ENCODE data around the gene RFPL4A.

GRCh38 chr19:55811340-55811739, 52.4 kb downstream of the RFPL4A start:
- TF ChIP-seq CTCF (IDR thresholded peaks at IDR 0.05 in 2 of 3, conservative IDR thresholded peaks at IDR 0.05 in 1 of 3; ENCODE audit: control insufficient read depth in 2 of 3, extremely low read depth in 1 of 3, insufficient read depth in 1 of 3, low read depth in 3 of 3, low read length in 3 of 3) (no peak), FOXM1 (IDR thresholded peaks at IDR 0.05; ENCODE audit: low read depth, low read length) (no peak), HCFC1 (IDR thresholded peaks at IDR 0.05; ENCODE audit: low read length) (no peak), POLR2A (IDR thresholded peaks at IDR 0.05; ENCODE audit: low read depth, low read length) (no peak), ASH2L (IDR thresholded peaks at IDR 0.05; ENCODE audit: borderline replicate concordance, low read depth) (no peak), POLR2AphosphoS5 (IDR thresholded peaks at IDR 0.05; ENCODE audit: low read length) (no peak), MTA3 (IDR thresholded peaks at IDR 0.05; ENCODE audit: borderline replicate concordance, low read length) (no peak)

Measured in GM12878 (cell line).